Transverse colon (tissue), 4 donors: ENCODE results near the gene RGR.

ENCODE experiments used
- CTCF ChIP-seq, 5 experiments: fragments of 200-600 bp in 3 of 5; fragments of 450-650 bp in 2 of 5; sonication (generic) in 3 of 5; IDR thresholded peaks; 1 replicate in 2 of 5; 2 replicates in 3 of 5; pipeline ENCODE4 v1.5.1; 2016 to 2017; ENCODE audit warnings: antibody characterized with exemption in 5 of 5, inconsistent platforms in 3 of 5, mild to moderate bottlenecking in 2 of 5, moderate library complexity in 1 of 5
- EP300 ChIP-seq: sonication (generic); formaldehyde crosslinking; IDR thresholded peaks from one replicate; pipeline ENCODE4 v1.6.1; 2017; ENCODE audit warnings: antibody characterized with exemption, low read depth
- POLR2A ChIP-seq: fragments of 450-650 bp; IDR thresholded peaks from one replicate; pipeline ENCODE4 v1.6.1; 2016; ENCODE audit warnings: antibody characterized with exemption, mild to moderate bottlenecking, moderate library complexity
- POLR2AphosphoS5 ChIP-seq, 3 donors: sonication (generic); formaldehyde crosslinking; IDR thresholded peaks; one replicate each; pipeline ENCODE4 v1.6.1; 2016; ENCODE audit warnings: antibody characterized with exemption in 3 of 3

DNA sequence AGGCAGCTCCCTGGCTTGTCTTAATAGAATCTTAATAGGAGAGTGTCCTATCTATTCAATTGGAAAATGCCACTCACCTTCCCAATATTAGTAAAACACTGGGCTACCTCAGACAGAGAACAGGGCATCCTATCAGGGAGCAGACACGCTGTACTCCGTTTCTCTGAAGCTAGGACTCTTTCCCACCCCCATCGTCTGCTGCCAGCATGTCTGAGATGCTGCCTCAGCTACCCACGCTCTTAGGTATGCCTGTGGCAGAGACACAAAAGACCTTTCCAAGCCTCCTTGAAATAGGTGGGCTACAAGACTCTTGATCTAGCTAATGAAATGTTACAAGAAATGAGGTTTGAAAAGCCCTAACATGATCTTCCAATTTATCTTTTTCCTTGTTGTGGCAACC, 17.0 kb upstream of the RGR start:
- no peak for TF ChIP-seq CTCF (IDR thresholded peaks at IDR 0.05)
- no peak for TF ChIP-seq POLR2AphosphoS5 (IDR thresholded peaks at IDR 0.05)
- no peak for TF ChIP-seq POLR2A
- no peak for TF ChIP-seq EP300
